ENCODE data around the gene BTBD17. TPM values are rescaled to one million over a fixed set of nuclear protein-coding genes. Genes with fewer than 3 reads are reported as not detected.

The BTBD17 gene
- total RNA-seq, 1 experiment from 2014 or later = 3.4 TPM

DNA sequence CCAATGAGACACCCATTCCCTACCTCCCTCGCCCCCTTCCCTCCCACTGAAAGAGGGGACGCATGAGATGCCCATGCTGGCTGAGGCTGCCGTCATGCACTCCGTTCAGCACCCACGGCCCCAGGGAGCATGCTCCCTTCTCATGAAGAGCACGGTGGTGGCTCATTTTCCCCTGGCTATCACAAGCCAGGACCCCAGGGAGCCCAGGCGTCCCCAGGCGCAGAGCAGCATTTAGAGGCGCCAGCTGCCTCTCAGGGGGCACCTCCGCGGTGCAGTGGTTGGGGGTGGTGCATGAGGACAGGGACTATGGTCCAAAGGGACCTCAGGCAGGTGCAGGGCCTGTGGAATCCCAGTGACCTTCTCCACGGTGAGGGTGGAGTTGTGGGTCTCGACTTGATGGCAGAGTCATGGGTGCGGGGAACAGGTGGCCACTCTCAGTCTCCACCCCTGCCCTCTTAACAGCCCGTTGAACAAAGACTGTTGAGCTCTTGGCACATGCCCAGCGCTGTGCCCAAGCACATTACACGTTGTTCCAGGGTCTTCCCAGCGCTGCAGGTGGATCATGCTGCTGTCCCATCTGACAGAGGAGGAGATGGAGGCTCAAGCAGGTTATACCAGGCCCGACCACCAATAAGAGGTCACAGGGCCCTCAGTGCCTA lies 22.0 kb downstream of the BTBD17 start:
- TF ChIP-seq CTCF (conservative IDR thresholded peaks at IDR 0.05; ENCODE audit: low read depth, low read length) = no peak
- TF ChIP-seq EZH2 (IDR thresholded peaks at IDR 0.05; ENCODE audit: borderline replicate concordance, low read depth, low read length, poor library complexity, severe bottlenecking) = no peak
- BruUV-seq (replicated peaks) = no TSS peak
- Histone ChIP-seq H3K9me3 (ENCODE audit: low read depth, low read length, poor library complexity, severe bottlenecking) (no peaks in the 10 kb centered on the region), H3K27me3 (replicated peaks; ENCODE audit: insufficient read depth, low read depth, low read length, poor library complexity) (no peaks in the 10 kb centered on the region), H3K4me3 (ENCODE audit: low read depth, low read length, poor library complexity, severe bottlenecking) (no peak overlapping the region), H3K36me3 (ENCODE audit: insufficient read depth, low read length, poor library complexity, severe bottlenecking) (no peaks in the 10 kb centered on the region), H3K27ac (ENCODE audit: low read depth, low read length, poor library complexity, severe bottlenecking) (no peak overlapping the region), H3K4me1 (ENCODE audit: insufficient read depth, low read length, poor library complexity, severe bottlenecking) (no peaks in the 10 kb centered on the region)
- intact Hi-C loops (cut with micrococcal nuclease; ENCODE audit: unreplicated experiment) = no loop called here
- ChIA-PET CTCF (no interaction called here), POLR2A (ENCODE audit: low non-redundant PET) (no interaction called here)
- no peak for DNase-seq (ENCODE audit: low spot score)

GRCh38 chr17:74337834-74338500 lies 23.7 kb downstream of the BTBD17 start:
- intact Hi-C loops (cut with micrococcal nuclease; ENCODE audit: unreplicated experiment) = no loop called here
- Histone ChIP-seq H3K4me1 (ENCODE audit: insufficient read depth, low read length, poor library complexity, severe bottlenecking) (no peaks in the 10 kb centered on the region), H3K27me3 (replicated peaks; ENCODE audit: insufficient read depth, low read depth, low read length, poor library complexity) (no peaks in the 10 kb centered on the region), H3K9me3 (ENCODE audit: low read depth, low read length, poor library complexity, severe bottlenecking) (no peaks in the 10 kb centered on the region), H3K36me3 (ENCODE audit: insufficient read depth, low read length, poor library complexity, severe bottlenecking) (no peaks in the 10 kb centered on the region), H3K27ac (ENCODE audit: low read depth, low read length, poor library complexity, severe bottlenecking) (no peak overlapping the region), H3K4me3 (ENCODE audit: low read depth, low read length, poor library complexity, severe bottlenecking) (no peak overlapping the region)
- no TSS peak for BruUV-seq (replicated peaks)
- CTCF ChIA-PET = no interaction called here
- no peak for DNase-seq (ENCODE audit: low spot score)
- POLR2A ChIA-PET (ENCODE audit: low non-redundant PET) = no interaction called here
- TF ChIP-seq CTCF (conservative IDR thresholded peaks at IDR 0.05; ENCODE audit: low read depth, low read length) = no peak
- no peak for TF ChIP-seq EZH2 (IDR thresholded peaks at IDR 0.05; ENCODE audit: borderline replicate concordance, low read depth, low read length, poor library complexity, severe bottlenecking)

GRCh38 chr17:74336307-74336706 lies 25.4 kb downstream of the BTBD17 start:
- TF ChIP-seq EZH2 (IDR thresholded peaks at IDR 0.05; ENCODE audit: borderline replicate concordance, low read depth, low read length, poor library complexity, severe bottlenecking) = no peak
- no peak for TF ChIP-seq CTCF (conservative IDR thresholded peaks at IDR 0.05; ENCODE audit: low read depth, low read length)
- intact Hi-C loops (cut with micrococcal nuclease; ENCODE audit: unreplicated experiment) = no loop called here
- Histone ChIP-seq H3K4me1 (ENCODE audit: insufficient read depth, low read length, poor library complexity, severe bottlenecking) (no peaks in the 10 kb centered on the region), H3K27me3 (replicated peaks; ENCODE audit: insufficient read depth, low read depth, low read length, poor library complexity) (no peaks in the 10 kb centered on the region), H3K9me3 (ENCODE audit: low read depth, low read length, poor library complexity, severe bottlenecking) (no peaks in the 10 kb centered on the region), H3K27ac (ENCODE audit: low read depth, low read length, poor library complexity, severe bottlenecking) (no peak overlapping the region), H3K4me3 (ENCODE audit: low read depth, low read length, poor library complexity, severe bottlenecking) (no peak overlapping the region), H3K36me3 (ENCODE audit: insufficient read depth, low read length, poor library complexity, severe bottlenecking) (no peaks in the 10 kb centered on the region)
- no peak for DNase-seq (ENCODE audit: low spot score)
- ChIA-PET POLR2A (ENCODE audit: low non-redundant PET) (no interaction called here), CTCF (no interaction called here)
- no TSS peak for BruUV-seq (replicated peaks)
